ENCODE measurements around the gene PPP2R2B. TPM values are rescaled to one million over a fixed set of nuclear protein-coding genes. Genes with fewer than 3 reads are reported as not detected.

PPP2R2B gene
- total RNA-seq, 1 donor from 2014 or later, result 10.0 TPM

GRCh38 chr5:146765089-146765832 lies 113.3 kb downstream of the PPP2R2B start:
- no peak for DNase-seq (ENCODE audit: low spot score in 2 of 2)
- H3K9me3 ChIP-seq, result no peaks in the 10 kb centered on the region
- H3K4me3 ChIP-seq, result no peak overlapping the region
- H3K36me3 ChIP-seq, result no peaks in the 10 kb centered on the region
- no peaks in the 10 kb centered on the region for H3K27me3 ChIP-seq
- no peak overlapping the region for H3K27ac ChIP-seq
- no peak for TF ChIP-seq CTCF (IDR thresholded peaks at IDR 0.05)
- intact Hi-C loops (cut with DNase I), result no loop called here
- no peaks in the 10 kb centered on the region for H3K4me1 ChIP-seq

- Histone ChIP-seq H3K27ac (no peak overlapping the region), H3K36me3 (no peaks in the 10 kb centered on the region), H3K9me3 (no peaks in the 10 kb centered on the region), H3K4me3 (no peak overlapping the region), H3K4me1 (no peaks in the 10 kb centered on the region), H3K27me3 (no peaks in the 10 kb centered on the region)
- no peak for DNase-seq (ENCODE audit: low spot score in 2 of 2)
- no peak for TF ChIP-seq CTCF (IDR thresholded peaks at IDR 0.05)
- intact Hi-C loops (cut with DNase I), result no loop called here
Measured at GRCh38 chr5:146762830-146763229, 115.7 kb downstream of the PPP2R2B start.

- no peak for DNase-seq (ENCODE audit: low spot score in 2 of 2)
- H3K4me1 ChIP-seq, result no peaks in the 10 kb centered on the region
- H3K27ac ChIP-seq, result no peak overlapping the region
- no peak overlapping the region for H3K4me3 ChIP-seq
- no peaks in the 10 kb centered on the region for H3K27me3 ChIP-seq
- no peaks in the 10 kb centered on the region for H3K36me3 ChIP-seq
- H3K9me3 ChIP-seq, result no peaks in the 10 kb centered on the region
- intact Hi-C loops (cut with DNase I), result no loop called here
- no peak for TF ChIP-seq CTCF (IDR thresholded peaks at IDR 0.05)
Measured at GRCh38 chr5:146761811-146762210, 116.7 kb downstream of the PPP2R2B start.

- Histone ChIP-seq H3K27me3 (no peaks in the 10 kb centered on the region), H3K4me3 (no peak overlapping the region), H3K27ac (no peak overlapping the region), H3K9me3 (no peaks in the 10 kb centered on the region), H3K4me1 (no peaks in the 10 kb centered on the region), H3K36me3 (no peaks in the 10 kb centered on the region)
- no peak for DNase-seq (ENCODE audit: low spot score in 2 of 2)
- intact Hi-C loops (cut with DNase I), result no loop called here
- no peak for TF ChIP-seq CTCF (IDR thresholded peaks at IDR 0.05)
Measured at GRCh38 chr5:146758938-146759337, 119.6 kb downstream of the PPP2R2B start.

GRCh38 chr5:146758076-146758475 lies 120.5 kb downstream of the PPP2R2B start:
- Histone ChIP-seq H3K27me3 (no peaks in the 10 kb centered on the region), H3K4me1 (no peaks in the 10 kb centered on the region), H3K27ac (no peak overlapping the region), H3K4me3 (no peak overlapping the region), H3K36me3 (no peaks in the 10 kb centered on the region), H3K9me3 (no peaks in the 10 kb centered on the region)
- no peak for DNase-seq (ENCODE audit: low spot score in 2 of 2)
- no peak for TF ChIP-seq CTCF (IDR thresholded peaks at IDR 0.05)
- intact Hi-C loops (cut with DNase I), result no loop called here

- no peaks in the 10 kb centered on the region for H3K4me1 ChIP-seq
- intact Hi-C loops (cut with DNase I), result no loop called here
- H3K27ac ChIP-seq, result no peak overlapping the region
- DNase-seq (ENCODE audit: low spot score in 2 of 2), result no peak
- no peaks in the 10 kb centered on the region for H3K36me3 ChIP-seq
- H3K9me3 ChIP-seq, result no peaks in the 10 kb centered on the region
- H3K4me3 ChIP-seq, result no peak overlapping the region
- TF ChIP-seq CTCF (IDR thresholded peaks at IDR 0.05), result no peak
- H3K27me3 ChIP-seq, result no peaks in the 10 kb centered on the region
Measured at GRCh38 chr5:146756546-146756945, 122.0 kb downstream of the PPP2R2B start.

Measured in ascending aorta (tissue), 2 donors.